Kidney tubule cell (primary cell): ENCODE results near the gene TRAK1.

ENCODE experiments used
- DNase-seq: peaks from one replicate; pipeline ENCODE4 v3.0.0-alpha.2; 2018; ENCODE audit warnings: low spot score

The TRAK1 gene

GRCh38 chr3:42204867-42205599 lies 113.9 kb downstream of the TRAK1 start:
- no peak for DNase-seq

- DNase-seq: no peak
Observed at GRCh38 chr3:42205800-42206514, 114.8 kb downstream of the TRAK1 start.

- no peak for DNase-seq
Observed at GRCh38 chr3:42209917-42210316, 118.8 kb downstream of the TRAK1 start.

DNA sequence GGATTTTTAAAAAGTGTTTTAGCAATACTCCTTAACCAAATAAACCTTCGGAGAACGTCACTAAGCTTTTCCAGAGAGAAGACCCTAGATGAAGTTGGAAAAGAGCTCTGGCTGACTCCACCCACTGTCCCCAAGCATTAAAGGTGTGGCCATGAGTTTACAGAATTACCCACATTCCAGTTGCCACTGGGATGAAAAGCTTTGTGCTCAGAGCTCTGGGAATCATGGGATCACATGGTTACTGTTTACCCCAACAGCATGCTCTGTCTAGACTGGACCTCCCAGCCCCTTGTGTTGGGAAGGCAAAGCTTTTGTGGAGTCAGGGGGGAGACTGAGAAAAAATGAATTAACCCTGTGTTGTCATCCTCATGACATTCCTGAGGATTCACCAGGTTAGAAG lies 119.6 kb downstream of the TRAK1 start:
- DNase-seq: peak; percentile 31

- no peak for DNase-seq
Observed at GRCh38 chr3:42213417-42213816, 122.3 kb downstream of the TRAK1 start.

DNA sequence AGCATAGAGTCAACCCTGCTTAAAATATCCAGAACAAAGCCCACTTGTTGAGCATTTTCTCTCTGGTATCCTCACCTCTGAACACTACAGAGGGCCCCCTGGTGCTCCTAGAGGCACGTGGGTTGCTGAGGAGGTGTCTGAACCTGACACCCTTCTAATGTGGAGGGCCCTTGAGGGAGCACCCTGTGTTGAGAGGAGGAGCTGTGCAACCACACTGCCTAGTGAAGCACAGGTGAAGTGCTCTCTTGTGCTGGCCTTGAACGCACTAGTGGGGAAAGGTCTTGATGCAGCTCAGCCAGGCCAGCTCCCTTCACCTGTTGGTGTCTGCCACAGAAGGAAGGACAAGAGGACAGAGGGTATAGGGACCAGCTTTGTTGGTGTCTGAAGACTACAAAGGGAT lies 122.9 kb downstream of the TRAK1 start:
- DNase-seq: no peak

GRCh38 chr3:42214565-42215283 lies 123.6 kb downstream of the TRAK1 start:
- peak; percentile 34 for DNase-seq

DNA sequence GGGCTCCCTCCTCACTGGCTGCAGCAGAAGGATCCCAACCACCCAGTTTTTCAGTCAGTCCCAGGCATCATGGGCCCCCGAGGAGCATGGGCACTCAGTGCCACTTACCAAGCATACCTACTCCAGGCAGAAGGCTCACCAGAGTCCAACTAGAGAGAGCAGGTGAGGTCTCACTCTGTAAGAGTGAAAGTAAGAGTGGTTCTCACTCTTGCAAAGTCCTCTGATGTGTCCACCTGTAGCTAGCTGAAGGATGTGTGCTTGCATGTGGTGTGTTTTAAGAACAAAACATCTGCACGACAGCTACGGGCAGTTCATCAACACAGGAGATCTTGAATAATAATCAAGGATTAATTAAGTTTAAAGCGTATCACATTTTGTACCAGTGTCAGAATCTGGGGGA lies 125.1 kb downstream of the TRAK1 start:
- no peak for DNase-seq

- DNase-seq: peak; percentile 63
Observed at GRCh38 chr3:42216931-42217333, 125.8 kb downstream of the TRAK1 start.

GRCh38 chr3:42220436-42221121 lies 129.4 kb downstream of the TRAK1 start:
- no peak for DNase-seq

GRCh38 chr3:42222942-42223693 lies 132.0 kb downstream of the TRAK1 start:
- no peak for DNase-seq

- DNase-seq: no peak
Observed at GRCh38 chr3:42224178-42224577, 133.0 kb downstream of the TRAK1 start.

- DNase-seq: no peak
Observed at GRCh38 chr3:42224658-42225421, 133.7 kb downstream of the TRAK1 start.

- DNase-seq: no peak
Observed at GRCh38 chr3:42225486-42226363, 134.6 kb downstream of the TRAK1 start.

DNA sequence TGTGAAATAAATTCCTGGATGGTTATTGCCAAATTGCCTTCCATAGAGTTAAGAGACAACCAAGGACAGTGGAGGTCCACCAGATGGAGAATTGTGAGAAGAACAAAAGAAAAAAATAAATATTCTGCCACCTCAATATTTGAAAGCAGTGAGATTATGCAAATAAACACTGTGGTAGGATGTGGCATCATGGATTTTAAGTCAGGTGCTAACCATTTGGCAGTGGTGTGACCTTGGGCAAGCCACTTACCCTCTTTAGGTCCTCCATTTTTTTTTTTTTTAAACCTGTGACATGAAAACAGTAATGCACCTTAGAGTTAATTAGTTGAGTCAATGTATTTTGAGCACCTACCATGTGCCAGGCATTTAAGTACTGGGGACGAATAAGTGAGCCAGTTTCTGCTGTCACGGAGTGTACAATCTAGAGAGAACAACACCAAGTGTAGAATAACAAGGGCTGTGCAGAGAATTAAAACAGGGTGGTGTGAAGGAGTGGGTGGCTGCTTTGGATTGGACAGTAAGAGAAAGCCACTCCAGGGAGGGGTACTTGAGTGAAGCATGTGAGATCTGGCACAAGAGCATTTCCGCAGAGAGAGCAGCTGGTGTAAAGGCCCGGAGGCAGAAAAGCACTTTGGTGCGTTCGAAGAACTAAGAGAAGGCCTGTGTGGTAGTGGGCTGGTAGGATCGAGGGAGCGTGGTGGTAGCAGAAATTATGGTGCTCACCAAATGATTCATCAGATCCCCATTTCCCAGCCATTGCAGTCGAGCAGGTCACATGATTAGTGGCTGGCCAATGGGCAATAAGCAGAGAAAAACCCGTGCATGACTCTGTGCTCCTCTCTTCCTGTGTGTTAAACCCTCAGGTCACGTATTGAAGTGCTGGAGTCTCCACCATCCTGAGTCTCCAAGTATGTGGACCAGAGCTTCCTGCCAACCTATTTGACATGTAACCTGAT lies 135.6 kb downstream of the TRAK1 start:
- no peak for DNase-seq

GRCh38 chr3:42228796-42229195 lies 137.6 kb downstream of the TRAK1 start:
- DNase-seq: peak; percentile 14

GRCh38 chr3:42229266-42229941 lies 138.2 kb downstream of the TRAK1 start:
- DNase-seq: no peak
